PFSK-1 (cell line): ENCODE data around the gene CCDC102A.

Experiments
- FOXP2 ChIP-seq: optimal IDR thresholded peaks from 2 replicates; pipeline ENCODE3; 2011; ENCODE audit warnings: borderline replicate concordance, control low read depth, inconsistent platforms; ENCODE audit not compliant: insufficient read depth; ENCODE audit errors: extremely low read length, extremely low read depth
- POLR2AphosphoS5 ChIP-seq: IDR thresholded peaks from 2 replicates; pipeline ENCODE4 v1.6.1; 2012; ENCODE audit warnings: low read depth, mild to moderate bottlenecking, control low read depth, low read length, moderate library complexity
- TF ChIP-seq, protein P1 (sequence below), 2 experiments: IDR thresholded peaks; 2 replicates each; pipeline versions ENCODE4 v1.6.1 to v1.8.0; 2011 to 2012; ENCODE audit warnings: low read depth in 2 of 2, low read length in 2 of 2, control low read depth in 1 of 2, inconsistent platforms in 1 of 2, mild to moderate bottlenecking in 1 of 2, moderate library complexity in 1 of 2; ENCODE audit not compliant: insufficient read depth in 1 of 2

DNA sequence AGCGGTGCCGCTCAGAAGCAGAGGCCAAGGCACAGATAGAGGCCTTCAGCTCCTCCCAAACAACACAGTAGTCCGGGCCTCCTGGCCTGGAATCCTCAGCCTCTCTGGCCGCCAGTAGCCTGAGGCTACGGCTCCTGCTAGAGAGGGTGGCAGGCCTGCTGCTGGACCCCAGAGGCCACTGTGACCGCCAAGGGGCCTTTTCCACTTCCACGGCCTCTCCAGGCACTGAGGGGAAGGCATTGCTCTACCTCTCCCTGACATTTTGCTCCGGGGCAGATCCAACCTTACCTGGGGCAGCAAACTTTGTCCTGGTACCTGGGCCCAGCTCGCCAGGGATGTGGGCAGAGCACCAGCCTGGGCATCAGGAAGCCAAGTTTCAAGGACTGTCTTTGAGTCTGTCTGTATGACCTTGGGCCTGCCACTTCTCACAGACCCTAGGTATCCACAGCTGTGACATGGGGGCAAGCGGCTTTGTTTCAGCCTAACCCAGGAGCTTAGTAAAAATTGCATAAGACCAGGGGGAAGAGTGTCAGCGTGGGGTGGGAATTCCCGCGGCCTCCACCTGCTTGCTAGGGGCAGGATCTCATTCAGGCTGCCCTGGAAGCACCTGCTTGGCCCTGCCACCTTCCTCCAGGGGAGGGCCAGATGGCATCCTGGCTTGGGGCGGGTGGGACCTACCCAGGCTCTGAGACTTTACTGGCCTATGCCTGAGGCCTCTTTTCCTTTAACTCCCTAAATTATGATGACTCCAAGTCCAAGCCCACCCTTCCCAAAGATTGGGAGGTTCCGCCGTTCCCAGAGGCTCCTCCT, 39.3 kb upstream of the CCDC102A start:
- no peak for TF ChIP-seq POLR2AphosphoS5
- TF ChIP-seq, protein P1, sequence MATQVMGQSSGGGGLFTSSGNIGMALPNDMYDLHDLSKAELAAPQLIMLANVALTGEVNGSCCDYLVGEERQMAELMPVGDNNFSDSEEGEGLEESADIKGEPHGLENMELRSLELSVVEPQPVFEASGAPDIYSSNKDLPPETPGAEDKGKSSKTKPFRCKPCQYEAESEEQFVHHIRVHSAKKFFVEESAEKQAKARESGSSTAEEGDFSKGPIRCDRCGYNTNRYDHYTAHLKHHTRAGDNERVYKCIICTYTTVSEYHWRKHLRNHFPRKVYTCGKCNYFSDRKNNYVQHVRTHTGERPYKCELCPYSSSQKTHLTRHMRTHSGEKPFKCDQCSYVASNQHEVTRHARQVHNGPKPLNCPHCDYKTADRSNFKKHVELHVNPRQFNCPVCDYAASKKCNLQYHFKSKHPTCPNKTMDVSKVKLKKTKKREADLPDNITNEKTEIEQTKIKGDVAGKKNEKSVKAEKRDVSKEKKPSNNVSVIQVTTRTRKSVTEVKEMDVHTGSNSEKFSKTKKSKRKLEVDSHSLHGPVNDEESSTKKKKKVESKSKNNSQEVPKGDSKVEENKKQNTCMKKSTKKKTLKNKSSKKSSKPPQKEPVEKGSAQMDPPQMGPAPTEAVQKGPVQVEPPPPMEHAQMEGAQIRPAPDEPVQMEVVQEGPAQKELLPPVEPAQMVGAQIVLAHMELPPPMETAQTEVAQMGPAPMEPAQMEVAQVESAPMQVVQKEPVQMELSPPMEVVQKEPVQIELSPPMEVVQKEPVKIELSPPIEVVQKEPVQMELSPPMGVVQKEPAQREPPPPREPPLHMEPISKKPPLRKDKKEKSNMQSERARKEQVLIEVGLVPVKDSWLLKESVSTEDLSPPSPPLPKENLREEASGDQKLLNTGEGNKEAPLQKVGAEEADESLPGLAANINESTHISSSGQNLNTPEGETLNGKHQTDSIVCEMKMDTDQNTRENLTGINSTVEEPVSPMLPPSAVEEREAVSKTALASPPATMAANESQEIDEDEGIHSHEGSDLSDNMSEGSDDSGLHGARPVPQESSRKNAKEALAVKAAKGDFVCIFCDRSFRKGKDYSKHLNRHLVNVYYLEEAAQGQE (IDR thresholded peaks at IDR 0.05; ENCODE audit: insufficient read depth in 1 of 2, low read depth in 2 of 2, low read length in 2 of 2): no peak
- TF ChIP-seq FOXP2: no peak
